Endothelial cell of hepatic sinusoid (primary cell): ENCODE data around the gene BRI3.

ENCODE experiments used
- in situ Hi-C: cut with HindIII; loops from 2 replicates; pipeline ENCODE4 v1.10.0; 2017; ENCODE audit warnings: low sequenced_read_pairs

Gene BRI3

GRCh38 chr7:98334081-98334480 lies 52.6 kb downstream of the BRI3 start:
- in situ Hi-C loops: no loop called here

GRCh38 chr7:98335411-98335977 lies 54.0 kb downstream of the BRI3 start:
- in situ Hi-C loops: no loop called here

- in situ Hi-C loops: no loop called here
Measured at GRCh38 chr7:98338441-98338840, 57.0 kb downstream of the BRI3 start.

GRCh38 chr7:98339043-98339442 lies 57.6 kb downstream of the BRI3 start:
- in situ Hi-C loops: no loop called here

GRCh38 chr7:98341106-98341505 lies 59.6 kb downstream of the BRI3 start:
- in situ Hi-C loops: no loop called here
